GM19035 (cell line): ENCODE measurements around the gene NDC80.
"Not testable (repeated sequence)": the region's sequence is repeated elsewhere in the genome, so short reads cannot be mapped to it uniquely, and the experiment has no call there.

ENCODE experiments used
- ATAC-seq: cut with Tn5 transposase; IDR thresholded peaks from one replicate; pipeline ENCODE4 v1.9.1; 2021; ENCODE audit not compliant: unreplicated experiment

Gene NDC80

DNA sequence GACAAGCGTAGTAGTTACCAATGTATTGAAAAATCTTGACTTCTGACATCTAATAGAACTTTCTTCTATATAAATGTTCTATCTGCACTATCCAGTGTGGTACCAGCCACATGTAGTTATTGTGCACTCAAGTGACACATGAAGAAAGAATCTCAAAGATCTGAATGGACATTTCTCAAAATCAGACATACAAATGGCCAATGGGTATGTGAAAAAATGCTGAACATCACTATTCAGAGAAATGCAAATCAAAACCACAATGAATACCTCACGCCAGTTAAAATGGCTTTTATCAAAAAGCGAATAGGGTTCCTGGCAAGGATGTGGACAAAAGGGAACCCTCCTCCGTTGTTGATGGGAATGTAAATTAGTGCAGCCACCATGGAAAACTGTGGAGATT lies 46.7 kb downstream of the NDC80 start:
- ATAC-seq = no peak

DNA sequence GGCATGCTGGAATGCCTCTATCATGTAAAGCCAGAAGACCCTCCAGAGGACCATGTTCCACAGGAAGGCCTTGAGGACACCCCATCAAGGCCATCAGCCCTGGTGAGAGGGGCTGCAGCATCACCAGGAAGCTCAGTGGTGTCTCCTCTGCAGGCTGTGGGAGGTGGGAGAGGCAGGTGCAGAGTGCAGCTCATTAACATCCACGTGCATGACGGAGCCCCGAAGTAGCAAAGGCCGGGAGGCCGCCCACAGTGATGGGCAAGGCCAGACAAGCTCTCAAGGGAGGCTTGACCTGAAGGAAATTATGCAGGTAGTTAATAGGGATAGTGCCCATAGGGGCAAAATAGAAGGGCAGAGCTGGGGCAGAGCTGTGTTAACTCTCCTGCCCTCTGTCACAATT lies 53.9 kb downstream of the NDC80 start:
- no peak for ATAC-seq

DNA sequence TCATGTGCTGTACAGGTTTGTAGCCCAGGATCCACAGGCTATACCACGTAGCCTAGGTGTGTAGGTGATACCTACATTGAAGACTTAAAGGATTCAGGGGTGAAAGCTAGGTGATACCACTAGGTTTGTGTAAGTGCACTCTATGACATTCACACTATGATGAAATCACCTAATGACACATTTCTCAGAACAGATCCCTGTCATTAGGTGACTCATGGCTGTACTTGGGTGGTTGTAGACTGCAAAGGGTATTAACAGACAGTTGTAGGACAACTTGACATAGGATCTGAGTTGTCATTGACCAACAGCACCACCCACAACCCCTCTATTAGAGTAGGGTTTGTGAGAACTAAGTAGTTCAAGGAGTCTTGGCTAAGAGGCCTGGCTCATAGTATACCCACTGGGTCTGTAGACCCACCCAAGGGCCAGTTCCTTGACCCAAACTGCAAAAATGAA lies 56.5 kb downstream of the NDC80 start:
- ATAC-seq = peak; percentile 91

DNA sequence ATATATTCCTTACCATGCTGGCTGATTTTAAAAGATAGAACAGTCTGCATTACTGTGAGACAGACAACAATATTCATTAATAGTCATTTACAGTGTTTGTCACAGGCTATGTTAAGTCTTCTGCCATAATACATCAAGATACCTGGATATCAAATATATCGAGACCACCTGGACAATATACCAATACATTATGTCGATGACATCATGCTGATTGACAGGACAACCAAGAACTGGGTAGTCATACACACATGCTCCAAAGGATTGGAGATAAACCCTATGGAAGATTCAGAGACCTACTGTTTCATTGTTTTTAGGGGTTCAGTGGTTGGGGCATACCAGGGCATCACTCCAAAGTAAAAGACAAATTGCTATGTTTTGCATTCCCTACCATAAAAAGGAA lies 57.6 kb downstream of the NDC80 start:
- no peak for ATAC-seq

DNA sequence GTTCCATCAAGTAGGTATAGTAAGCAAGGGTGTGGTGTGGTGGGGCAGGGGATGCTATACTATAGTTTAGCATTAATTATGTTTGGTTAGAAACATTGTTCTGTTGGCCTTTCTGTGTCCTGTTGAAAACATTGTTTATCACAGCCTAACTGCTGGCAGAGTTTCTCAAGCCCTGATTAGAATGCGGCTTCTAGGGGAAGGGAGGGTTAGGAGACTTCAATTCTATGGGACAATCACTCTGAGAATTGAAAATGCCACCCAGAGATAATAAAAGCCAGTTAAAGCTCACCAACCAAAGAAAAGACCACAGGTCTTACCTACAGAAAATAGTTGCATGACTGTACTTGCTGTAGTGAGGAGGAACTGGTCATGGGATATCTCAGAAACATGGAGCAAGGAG lies 64.2 kb downstream of the NDC80 start:
- no peak for ATAC-seq

DNA sequence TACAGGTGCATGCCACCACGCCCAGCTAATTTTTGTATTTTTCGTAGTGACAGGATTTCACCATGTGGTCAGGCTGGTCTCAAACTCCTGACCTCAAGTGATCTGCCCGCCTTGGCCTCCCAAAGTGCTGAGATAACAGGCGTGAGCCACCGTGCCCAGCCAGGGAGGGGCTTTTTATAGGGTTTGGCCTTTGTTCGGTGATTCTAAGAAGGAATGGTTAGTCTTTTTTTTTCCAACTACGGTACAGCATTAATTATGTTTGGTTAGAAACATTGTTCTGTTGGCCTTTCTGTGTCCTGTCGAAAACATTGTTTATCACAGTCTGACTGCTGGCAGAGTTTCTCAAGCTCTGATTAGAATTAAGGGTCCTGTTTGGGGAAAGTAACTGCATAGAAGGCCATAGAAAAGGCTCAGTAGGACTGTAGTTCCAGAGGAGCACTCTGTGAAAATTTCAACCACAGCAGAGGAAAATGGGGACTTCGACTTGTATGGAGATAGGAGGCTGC lies 64.8 kb downstream of the NDC80 start:
- peak; percentile 6 for ATAC-seq

DNA sequence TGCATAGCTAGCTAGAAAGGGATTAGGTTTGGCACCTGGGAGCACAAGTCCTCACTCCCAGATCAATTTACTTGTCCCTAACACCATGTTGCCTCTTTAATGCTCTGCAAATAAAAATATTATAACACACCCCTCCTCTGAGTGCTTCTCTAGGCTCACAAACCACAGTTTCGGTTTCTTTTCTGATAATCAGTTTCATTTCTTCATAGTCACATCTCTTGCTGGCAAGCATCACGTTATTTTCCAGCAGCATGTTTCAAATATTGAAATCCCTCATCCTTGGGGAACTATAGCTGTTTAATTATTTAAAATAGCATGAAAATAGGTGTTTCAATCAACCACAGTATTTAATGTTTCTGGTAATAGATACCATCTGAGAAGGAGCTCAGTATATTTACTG lies 70.3 kb downstream of the NDC80 start:
- peak; percentile 69 for ATAC-seq

DNA sequence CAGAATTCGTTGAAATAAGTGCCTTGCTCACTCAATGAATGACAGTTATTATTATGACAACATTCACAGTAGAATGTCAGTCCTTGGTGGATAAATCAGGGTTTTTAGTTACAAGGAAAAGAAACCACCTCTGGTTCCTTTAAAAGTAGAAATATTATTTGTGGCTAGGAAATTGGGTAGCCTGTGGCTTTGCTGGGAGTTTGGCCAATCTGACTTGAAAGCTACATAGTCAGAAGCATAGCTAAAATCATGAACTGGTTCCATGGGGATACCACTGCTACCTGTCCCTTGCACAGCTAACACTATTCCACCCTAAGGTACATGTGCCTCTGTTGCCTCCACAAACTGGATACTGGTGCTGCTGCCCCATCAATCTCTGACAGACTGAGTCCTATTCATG lies 71.4 kb downstream of the NDC80 start:
- ATAC-seq = no peak

DNA sequence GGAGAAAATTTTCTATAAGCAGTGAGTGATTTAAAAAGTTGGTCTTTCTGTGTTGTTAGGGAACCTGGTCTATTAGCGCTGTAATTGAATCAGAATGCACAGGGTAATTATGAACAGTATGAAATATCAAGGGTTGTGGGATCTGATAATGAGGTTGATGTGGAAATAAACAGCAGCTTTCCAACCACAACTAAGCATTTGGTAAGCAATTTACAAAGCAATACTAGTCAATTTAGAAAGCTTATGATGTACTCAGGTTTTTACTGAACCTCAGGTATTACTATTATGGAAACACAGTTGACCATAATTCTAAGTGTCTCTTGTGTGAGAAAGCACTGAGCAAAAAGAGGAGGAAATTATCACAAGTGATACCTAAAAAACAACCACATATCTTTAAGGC lies 73.2 kb downstream of the NDC80 start:
- ATAC-seq = no peak

DNA sequence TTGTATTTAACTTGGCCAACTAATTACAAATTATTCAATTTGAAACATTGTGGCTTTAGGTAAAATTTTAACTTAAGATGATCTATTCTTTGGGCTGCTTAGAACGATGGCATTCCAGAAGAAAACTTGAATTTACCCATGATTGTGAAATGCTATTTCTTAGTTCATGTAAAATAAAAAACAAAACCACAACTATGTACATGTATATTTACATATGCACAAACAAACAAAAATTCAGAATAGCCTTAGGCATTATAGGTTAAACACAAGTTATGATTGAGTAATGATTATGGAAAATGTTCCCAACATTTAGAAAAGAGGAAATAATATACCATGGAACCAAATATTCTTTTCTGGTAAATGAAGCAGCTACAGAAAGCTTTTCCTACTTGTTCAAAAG lies 80.6 kb downstream of the NDC80 start:
- no peak for ATAC-seq

DNA sequence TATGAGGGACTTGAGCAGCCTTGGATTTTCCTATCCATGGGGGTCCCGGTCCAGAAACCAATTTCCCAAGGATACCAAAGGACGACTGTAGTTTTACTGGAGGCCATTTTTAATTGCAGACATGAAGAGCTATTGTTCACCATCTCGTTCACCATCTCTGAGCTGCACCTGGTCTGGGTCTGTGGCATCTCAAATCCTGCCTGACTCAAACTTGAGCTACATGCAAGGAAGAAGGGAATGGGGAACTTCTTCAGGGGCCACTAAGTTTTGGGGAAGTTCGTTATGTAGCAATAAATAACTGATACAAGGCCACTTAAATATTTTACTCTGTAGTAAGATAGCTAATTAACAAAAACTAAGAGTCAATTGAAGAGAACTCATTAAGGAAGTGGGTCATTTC lies 82.1 kb downstream of the NDC80 start:
- no peak for ATAC-seq

DNA sequence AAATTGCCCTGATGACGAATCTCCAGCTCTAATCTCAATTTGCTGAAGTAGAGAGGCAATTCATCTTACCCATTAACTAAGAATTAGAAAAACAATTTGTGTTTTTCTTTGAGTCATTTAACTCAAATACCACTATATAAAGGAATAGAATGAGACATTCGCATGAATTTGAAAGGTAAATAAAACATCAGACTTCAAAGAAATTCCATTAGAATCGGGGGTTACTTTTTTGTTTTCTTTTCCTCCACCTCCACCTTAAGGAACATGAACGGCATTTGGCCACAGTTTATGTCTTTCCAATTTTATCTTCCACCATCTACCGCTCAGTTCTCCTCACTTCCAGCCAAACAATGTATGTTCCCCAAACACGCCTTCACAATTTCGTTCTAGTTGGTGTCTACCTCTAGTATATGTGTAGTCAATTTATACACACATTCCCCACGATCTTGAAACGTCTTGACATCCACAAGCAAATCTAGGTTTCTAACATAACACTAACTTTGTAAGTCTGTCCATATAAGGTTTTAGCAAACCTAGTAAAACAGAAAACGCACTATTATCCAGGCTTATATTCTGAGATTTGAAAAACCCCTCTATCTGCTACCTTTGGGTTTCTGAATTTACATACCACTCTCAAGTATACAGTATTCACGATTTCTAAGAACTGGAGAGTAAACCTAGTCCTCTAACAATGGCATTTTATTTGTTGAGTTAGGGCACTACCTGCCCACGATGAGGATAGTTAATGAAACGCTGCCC lies 83.0 kb downstream of the NDC80 start:
- no peak for ATAC-seq

DNA sequence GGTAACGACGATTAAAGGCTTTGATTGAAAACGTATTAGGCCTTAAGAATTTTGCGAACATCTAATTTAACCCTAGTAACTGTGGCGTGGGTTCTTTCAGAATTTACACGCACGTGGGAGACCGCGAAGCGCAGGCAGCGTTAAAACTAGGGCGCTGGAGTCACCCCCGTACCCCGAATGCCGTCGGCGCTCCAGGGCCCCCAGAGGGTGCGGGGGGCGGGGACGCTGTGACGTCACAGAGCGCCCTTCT lies 83.5 kb downstream of the NDC80 start:
- ATAC-seq = peak; percentile 41

DNA sequence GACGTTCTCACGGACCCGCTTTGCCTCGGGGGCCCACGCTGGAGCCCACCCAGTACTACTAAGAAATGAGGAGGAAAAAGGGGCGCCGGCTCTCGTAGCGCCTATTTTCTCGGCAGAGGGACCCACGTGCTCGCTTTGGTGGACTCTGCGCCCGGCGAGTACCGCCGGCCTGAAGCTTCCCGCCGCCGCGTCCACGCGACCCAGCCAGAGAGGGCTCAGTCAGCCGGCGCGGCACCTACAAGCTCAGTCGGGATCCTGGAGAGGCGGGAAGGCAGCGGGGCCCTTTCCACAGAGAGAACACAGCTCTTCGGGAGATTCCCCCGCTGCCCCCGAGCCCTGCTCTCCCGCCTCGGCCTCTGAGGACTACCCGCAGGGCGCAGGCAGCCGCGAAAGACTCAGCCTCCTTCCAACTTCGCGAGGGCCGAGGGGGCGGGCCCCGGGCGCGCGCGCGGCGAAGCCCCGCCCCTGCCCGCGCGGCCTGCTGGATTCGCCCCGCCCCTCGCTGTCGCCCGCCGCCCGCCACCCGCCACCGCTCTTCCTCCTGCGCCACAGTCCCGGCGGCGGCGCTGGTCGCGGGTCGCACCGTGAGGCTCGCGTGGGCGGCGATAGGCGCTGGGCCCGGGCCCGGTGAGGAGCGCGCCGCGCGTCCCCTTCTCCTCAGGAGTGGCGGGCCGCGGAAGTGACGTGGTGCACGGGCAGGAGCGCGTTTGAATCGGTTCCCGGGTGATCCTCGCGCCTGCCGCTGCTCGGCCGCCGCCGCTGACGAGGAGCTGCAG lies 84.0 kb downstream of the NDC80 start, which contains the start of gene SMCHD1:
Gene SMCHD1, plus strand, starts transcription at position 549 of the 776 bp plus-strand sequence. CDS start 350 bp downstream, outside the sequence.
- ATAC-seq = peak; percentile 72

DNA sequence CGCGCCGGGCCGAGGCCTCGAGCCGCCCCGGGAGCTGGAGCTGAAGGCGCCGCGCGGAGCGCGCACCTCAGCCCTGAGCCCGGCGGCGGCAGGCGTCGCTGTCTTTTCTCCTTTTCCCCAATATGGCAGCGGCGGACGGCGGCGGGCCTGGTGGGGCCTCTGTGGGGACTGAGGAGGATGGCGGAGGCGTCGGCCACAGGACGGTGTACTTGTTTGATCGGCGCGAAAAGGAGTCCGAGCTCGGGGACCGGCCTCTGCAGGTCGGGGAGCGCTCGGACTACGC lies 84.5 kb downstream of the NDC80 start:
- ATAC-seq = peak; percentile 23

DNA sequence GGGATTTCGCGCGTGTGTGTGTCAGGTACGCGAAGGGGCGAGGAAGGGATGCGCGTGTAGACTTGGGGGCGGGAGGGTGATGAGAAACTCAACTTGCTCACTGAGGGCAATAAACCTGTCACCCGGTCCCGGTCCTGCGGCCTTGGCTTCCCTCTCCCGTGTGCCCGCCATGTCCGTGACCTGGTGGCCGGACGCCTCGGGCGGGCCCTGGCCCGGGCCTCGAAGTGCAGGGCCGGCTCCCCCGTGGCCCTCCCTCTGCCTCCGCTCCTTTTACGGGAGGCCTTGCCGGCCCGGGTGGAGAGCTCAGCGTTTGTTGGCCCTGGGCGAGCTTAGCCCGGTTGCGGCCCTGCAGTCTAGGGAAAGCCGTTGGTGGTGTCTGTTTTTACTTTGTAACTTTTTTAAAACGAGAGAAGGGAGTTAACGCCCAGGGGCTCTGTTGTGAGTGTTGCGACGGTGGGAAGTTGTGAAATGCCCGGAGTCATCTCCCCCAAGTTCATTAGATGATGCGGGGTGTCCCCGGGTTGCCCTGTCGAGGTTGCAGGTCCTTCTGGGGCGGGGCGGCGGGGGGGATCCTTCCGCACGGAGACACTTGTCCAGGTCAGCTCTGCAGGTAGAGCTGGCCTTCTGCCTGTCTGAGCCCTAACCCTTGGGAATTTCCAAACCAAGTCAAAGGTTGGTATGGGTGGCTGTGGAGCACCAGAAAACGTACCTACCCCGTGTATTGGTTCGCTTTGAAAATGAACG lies 85.1 kb downstream of the NDC80 start:
- ATAC-seq = peak; percentile 13

DNA sequence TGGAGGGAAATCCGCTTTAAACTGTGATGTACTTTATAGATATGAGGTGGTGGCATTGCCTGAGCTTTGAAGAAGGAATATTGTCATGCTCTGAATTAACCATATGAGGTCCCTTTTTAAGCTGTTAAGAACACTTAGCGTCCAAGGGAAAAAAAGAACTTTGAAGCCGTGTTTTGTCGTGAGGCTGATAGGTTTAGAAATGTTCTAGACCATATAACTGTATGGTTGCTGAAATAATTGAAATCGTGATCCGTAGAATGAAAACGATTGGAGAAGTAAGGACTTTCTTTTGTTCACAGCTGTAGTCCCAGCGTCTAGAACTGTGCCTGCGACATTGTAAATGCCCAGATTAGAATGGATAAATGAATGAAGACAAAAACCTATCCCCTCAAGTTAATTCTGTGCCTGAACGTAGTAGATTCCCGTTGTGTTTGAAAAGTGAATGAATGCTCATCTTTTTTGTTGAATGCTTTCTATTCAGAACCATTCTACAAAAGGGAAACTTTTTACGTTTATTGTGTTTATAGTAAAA lies 85.7 kb downstream of the NDC80 start:
- ATAC-seq = no peak

DNA sequence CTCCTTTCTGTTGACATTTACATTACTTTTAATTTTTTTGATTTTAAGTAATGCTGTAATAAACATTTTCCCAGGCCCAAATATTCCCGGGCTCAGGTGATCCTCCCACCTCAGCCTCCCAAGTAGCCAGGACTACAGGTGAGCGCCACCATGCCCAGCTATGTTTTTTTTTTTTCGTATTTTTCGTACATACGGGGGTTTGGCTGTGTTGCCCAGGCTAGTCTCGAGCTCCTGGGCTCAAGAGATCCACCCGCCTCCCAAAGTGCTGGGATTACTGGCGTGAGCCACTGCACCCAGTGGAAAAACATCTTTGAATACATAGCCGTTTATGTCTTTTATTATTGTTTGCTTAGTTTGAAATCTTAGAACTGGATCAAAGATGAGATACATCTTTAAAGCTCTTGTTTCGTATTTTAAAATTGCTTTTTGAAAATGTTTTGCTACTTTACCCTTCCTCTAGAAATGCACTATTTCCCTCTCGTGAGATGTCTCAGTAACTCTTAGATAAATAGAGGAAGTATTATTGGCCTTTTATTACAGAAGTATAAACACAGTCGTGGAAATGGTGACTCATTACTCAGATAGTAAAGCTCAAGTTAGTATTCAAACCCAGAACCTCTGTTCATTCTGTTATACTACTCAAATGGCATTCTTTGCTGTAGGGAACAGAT lies 86.6 kb downstream of the NDC80 start:
- ATAC-seq = no peak

DNA sequence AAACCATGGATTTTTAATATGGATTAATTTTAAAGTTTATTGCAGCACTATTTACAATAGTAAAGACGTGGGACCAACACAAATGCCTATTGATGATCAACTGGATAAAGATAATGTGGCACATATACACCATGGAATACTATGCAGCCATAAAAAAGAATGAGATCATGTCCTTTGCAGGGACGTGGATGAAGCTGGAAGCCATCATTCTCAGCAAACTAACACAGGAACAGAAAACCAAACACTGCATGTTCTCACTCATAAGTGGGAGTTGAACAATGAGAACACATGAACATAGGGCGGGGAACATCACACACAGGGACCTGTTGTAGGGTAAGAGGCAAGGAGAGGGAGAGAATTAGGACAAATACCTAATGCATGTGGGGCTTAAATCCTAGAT lies 89.5 kb downstream of the NDC80 start:
- not testable (repeated sequence) for ATAC-seq

DNA sequence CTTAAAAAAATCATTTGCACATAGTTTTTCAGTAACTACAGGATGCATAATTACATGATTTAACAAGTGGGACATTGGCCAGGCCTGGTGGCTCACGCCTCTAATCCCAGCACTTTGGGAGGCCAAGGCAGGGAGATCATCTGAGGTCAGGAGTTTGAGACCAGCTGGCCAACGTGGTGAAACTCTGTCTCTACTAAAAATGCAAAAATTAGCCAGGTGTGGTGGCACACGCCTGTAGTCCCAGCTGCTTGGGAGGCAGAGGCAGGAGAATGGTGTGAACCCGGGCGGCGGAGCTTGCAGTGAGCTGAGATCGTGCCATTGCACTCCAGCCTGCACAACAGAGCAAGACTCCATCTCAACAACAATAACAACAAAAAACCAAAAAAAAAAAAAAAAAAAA lies 90.9 kb downstream of the NDC80 start:
- ATAC-seq = not testable (repeated sequence)

DNA sequence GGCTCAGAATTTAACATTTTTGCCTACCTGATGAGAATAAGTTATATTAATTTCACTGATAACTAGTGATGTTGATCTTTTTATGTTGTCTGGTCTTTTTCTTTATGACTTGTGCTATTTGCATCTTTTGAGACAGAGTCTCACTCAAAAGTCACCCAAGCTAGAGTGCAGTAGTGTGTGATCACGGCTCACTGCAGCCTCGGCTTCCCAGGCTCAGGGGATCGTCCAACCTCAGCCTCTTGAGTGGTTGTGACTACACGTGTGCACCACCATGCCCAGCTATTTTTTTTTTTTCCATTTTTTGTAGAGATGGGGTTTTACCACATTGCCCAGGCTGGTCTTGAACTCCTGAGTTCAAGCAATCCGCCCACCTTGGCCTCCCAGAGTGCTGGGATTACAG lies 91.6 kb downstream of the NDC80 start:
- ATAC-seq = no peak
